ENCODE results near the gene C22orf39.

The C22orf39 gene

GRCh38 chr22:19476023-19476422, 28.5 kb upstream of the C22orf39 start:
- no peak for DNase-seq

DNA sequence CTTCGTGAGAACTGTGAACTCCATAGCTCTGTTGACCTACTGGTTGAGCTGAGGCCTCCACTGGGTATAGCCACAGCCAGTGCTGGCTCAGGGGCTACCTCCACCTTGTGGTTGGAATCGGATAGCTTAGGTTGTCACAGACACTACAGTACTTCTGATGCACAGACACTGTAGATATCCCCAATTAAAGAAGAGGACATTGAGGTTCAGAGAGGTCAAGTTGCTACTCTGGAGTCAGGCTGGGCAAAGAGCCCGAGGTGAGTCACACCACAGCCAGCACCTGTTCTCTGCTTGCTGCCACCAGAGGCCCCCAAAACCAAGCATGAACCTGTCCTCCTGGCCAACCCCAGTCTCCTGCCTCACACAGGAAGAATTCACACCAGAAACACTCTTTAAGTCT, 26.1 kb upstream of the C22orf39 start:
- DNase-seq = no peak

- no peak for DNase-seq
Measured at GRCh38 chr22:19472233-19472632, 24.7 kb upstream of the C22orf39 start.

GRCh38 chr22:19471572-19471971, 24.1 kb upstream of the C22orf39 start:
- DNase-seq = no peak

DNA sequence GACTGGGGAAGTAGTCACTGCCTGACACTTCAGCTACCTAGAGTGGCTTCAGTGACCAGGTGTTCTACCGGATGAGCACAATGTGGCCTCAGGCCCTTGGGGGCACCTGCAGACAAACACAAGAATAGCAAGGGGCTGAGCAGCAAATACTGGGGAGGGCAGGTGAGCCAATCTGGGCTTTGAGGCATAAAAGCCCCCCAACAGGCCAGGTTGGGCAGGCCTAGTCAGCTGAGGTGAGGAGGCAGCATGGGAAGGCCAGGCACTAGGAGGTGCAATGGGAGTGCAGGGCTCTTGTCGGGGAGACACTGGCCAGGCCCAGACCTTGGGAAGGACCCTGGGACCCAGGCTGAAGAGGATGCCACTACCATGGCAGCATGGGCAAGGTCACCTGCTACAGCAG, 22.5 kb upstream of the C22orf39 start:
- no peak for DNase-seq

DNA sequence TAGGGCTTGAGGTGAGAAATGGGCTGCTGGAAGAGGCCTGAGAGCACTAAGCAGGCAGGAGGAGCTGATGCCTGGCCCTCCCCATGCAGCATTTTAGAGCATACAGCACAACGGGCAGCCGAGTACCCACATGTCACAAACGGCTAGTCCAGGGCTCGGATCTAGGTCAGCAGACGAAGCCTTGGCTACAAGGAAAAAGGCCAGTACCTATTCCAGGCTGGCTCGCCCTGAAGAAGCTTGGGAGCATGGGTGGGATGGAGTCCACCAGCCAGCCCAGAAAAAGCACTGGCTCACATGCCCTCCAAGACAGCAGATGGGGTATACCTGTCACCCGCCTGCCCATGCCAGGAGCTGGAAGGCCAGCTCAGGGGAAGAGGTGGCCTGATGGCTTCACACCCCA, 21.9 kb upstream of the C22orf39 start:
- DNase-seq = no peak

DNA sequence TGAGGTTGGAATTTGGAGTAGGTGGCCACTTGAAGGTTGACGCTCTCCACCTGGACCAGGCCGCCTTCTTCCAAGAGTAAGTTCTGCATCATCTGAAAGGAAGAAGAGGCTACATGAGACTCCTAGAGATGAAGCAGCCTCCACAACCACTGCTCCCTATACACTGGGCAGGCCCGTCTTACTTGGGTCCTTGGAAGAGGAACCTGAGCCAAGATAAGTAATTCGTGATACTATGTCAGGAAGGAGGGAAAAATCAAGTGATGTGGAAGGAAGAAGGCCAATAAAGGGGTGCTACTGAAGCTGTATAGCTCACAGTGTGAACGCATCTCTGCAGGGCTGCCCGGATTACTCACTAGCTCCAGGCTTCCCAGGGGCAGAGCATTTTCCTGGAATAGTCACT, 20.4 kb upstream of the C22orf39 start:
- no peak for DNase-seq

DNA sequence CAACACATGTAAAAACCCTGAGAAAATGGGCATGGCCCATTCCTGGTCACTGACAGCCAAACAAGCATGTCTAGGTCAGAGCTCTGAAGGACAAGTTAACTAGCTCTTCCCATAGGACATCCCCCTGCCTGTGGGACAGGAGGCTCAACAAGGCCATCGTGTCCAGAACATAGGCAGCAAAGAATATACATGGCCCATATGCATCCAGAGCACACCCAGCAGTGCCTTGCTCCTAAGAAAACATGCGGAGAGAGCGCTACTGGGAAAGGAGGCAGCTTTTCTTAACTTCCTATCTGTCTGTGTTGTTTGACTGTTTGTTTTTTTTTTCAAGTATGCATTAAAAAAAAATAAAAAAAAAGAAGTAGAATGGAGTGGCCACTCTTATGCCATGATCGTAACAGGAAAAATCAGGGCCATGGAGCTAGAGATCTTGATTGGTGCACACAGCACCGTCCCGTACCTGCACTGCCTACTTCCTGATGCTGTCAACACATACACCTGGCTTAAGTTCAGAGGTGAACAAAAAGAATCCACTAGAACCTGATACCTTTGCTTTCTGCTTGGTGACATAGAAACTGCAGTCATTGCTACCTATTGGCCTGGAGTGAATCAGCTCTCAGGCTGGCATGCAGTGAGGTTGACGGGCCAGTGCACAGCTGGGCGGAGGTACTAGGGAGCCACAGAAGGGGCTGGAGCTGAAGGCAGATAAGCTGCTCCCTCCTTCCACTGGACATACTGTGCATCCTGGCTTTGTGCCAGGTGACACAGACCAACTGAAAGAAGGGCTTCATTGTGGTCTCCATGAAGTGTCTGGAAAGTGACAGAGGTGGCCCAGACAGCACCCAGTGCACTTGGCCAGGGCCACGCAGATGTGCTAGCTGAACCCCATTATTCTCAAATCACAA, 19.6 kb upstream of the C22orf39 start:
- DNase-seq = no peak

- no peak for DNase-seq
Measured at GRCh38 chr22:19466126-19466716, 18.7 kb upstream of the C22orf39 start.

DNA sequence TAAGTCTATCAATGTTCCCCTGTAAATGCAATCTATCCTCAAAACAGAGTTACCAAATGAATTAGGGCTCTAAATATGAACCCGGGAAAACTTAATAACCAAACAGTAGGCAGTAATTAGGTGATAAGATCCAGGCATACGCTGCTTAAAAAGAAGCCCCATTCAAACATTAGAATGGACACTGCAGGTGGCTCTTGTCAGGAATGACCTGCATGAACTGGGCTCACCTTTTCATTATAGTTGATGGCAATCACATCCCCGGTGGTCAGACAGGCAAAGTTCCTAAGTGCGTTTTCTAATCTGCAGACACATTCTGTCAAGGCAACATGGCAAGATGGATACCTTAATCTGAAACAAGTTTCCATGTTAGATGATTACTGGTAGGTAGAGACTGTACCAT, 17.5 kb upstream of the C22orf39 start:
- DNase-seq = no peak

- no peak for DNase-seq
Measured at GRCh38 chr22:19464546-19464945, 17.0 kb upstream of the C22orf39 start.

DNA sequence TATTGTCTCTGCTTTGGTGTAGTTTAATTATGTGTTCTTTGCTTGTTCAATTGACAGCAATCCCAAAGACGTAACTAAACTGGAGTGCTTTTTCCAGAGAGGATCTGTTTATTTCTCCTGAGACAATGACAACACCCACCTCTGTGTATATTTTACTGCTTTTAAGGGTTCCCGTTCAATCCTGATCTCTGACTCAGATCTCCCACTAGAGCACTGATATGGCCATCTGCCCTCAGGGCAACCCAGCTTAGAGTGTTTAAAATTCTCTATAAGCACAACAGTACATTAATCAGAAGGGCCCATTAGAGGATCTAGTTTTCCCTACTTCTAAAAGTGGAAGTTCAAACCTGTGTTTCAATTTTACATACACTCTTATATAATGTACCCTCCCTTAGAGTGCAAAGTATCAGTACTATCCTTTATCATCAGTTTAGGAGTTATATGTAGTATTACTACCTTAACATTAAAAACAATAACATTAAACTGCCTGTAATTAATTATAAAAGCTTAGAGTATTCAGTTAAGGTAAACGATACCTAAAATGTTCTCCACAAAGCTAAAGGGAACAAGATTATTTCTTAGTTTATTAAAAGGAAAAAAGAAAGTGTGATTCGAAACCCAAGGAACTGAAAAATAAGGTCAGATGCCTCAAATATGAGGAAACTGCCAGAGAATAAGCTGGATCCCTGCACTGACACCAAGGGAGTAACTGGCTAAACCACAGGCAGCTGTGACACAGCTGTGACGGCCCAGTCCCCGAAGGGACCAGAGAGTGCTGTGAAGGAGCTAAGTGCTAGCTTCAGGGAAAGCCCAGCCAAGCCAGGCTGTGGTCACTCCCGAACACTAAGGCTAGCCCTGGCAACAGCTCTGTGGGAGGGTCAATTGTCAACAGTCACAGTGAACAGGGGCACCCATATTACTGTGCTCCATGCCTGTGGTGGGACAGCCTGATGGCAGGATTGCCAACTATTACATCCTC, 16.3 kb upstream of the C22orf39 start:
- no peak for DNase-seq

DNA sequence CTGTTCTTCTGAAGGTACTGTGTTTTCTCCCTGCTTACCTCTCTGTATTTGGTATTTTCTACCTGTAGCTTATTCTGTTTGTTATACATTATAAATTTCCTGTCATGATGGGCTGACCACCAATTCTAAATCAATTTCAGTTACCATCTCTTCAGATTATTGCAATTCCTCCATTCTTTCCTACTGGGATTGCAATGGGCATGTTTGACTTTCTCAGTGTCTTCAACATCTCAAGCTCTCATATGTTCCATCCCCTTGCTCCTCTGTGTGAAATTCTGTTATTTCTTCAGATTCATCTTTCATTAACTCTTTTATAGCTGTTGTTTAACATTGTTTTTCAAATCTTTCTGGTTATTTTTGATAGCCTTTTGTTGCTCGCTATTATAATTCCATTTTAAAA, 15.5 kb upstream of the C22orf39 start:
- no peak for DNase-seq

- DNase-seq = no peak
Measured at GRCh38 chr22:19461506-19461905, 14.0 kb upstream of the C22orf39 start.

- DNase-seq = no peak
Measured at GRCh38 chr22:19460036-19460435, 12.5 kb upstream of the C22orf39 start.

GRCh38 chr22:19457828-19458428, 10.4 kb upstream of the C22orf39 start:
- DNase-seq = no peak

GRCh38 chr22:19456541-19456940, 9.0 kb upstream of the C22orf39 start:
- no peak for DNase-seq

- DNase-seq = no peak
Measured at GRCh38 chr22:19455585-19456370, 8.3 kb upstream of the C22orf39 start.

- no peak for DNase-seq
Measured at GRCh38 chr22:19455033-19455432, 7.5 kb upstream of the C22orf39 start.

GRCh38 chr22:19454156-19454555, 6.6 kb upstream of the C22orf39 start:
- DNase-seq = no peak

DNA sequence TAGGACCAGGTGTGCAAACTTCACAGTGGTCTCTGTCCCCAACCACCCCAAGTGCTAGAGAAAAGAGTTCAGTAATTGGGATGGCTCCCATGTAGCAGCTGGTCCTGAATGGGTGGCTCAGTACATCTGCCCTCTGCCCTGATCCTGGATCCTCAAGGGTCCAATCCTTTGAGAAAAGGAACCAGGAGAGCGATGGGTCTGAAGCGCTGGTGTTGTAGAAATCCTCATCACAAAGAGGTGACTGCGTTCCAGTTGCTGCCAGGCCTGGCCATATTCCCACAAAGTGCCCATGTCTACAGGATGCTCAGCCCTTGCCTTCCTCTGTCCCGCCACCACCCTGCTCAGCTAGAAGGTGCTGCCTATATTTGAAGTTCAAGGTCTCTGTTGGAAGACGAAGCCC, 6.2 kb upstream of the C22orf39 start:
- no peak for DNase-seq

DNA sequence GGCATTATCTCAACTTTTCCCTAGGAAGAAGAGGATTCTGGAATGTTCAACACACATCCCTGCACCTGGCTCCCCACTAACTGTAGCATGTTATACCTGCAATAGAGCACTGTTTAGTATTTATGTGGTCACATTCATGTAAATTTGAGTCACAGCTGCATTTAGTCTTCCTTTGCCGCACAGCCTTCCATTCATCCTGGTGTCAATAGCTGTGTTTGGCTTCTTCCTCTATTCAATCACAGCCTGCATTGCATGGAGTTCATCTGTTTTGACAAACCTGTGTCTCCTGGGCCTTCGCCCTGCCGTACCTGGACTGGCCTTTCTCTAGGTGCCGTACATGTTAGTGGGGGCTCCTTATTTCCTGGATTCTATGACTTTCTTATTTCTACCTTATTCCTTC, 4.1 kb upstream of the C22orf39 start:
- no peak for DNase-seq

Measured in activated T-cell treated with anti-CD3 and anti-CD28 coated beads, Interleukin-2, amount 50 U/mL, for 1 hour (primary cell).